Measurements from ENCODE around the gene FCHSD2. TPM values are rescaled to one million over a fixed set of nuclear protein-coding genes. Genes with fewer than 3 reads are reported as not detected.
A peak's percentile ranks its signal among the peaks of the same experiment; 100 is the strongest.
"Not testable (repeated sequence)": the region's sequence is repeated elsewhere in the genome, so short reads cannot be mapped to it uniquely, and the experiment has no call there.

FCHSD2 gene
- total and polyA plus RNA-seq, 3 experiments from 2014 or later: 21.2 to 28.3 (median 28.0) TPM

GRCh38 chr11:72812604-72812966 lies 329.5 kb downstream of the FCHSD2 start:
- peaks cover 35 to 52% (median 43%) of the 10 kb centered on the region in 3 donors for H3K4me1 Mint-ChIP-seq

GRCh38 chr11:72811686-72812085 lies 330.4 kb downstream of the FCHSD2 start:
- Mint-ChIP-seq H3K4me3 (peak overlapping the region in 5 of 7 donors; percentile 32 to 70 (median 33)), H3K36me3 (peaks cover 0 to 46% (median 3%) of the 10 kb centered on the region in 3 donors), H3K27ac (peak overlapping the region in 7 of 8 donors; percentile 54 to 100 (median 81)), H3K4me1 (peaks cover 32 to 44% (median 35%) of the 10 kb centered on the region in 3 donors)
- CTCF ChIA-PET: interaction anchor here (1.5 to 2.8 kb wide), 2 partner anchors 17 to 366 kb away, joined by 4 to 22 read pairs; partner anchors contain the start of gene STARD10
- H3K4me1 ChIP-seq (ENCODE audit: insufficient read depth, low read length): peaks cover 18% of the 10 kb centered on the region
- H3K9me3 ChIP-seq (ENCODE audit: low read length); H3K27me3 ChIP-seq (ENCODE audit: insufficient read depth, low read length, poor library complexity, severe bottlenecking); H3K36me3 ChIP-seq (ENCODE audit: insufficient read depth, low read length); H3K27ac ChIP-seq (ENCODE audit: low read depth, low read length); H3K4me3 ChIP-seq (ENCODE audit: low read length); POLR2A ChIA-PET; H3K9me3 Mint-ChIP-seq; DNase-seq; H3K27me3 Mint-ChIP-seq: not testable (repeated sequence)

More at GRCh38 chr11:72812604-72812966, 329.5 kb downstream of the FCHSD2 start:
- ChIA-PET CTCF (interaction anchor here (0.8 to 2.8 kb wide), 16 partner anchors 9 to 365 kb away, joined by 3 to 22 read pairs (median 6); partner anchors contain the start of genes FCHSD2 and STARD10), POLR2A (interaction anchor here (0.9 to 1.6 kb wide), 3 partner anchors 19 to 87 kb away, joined by 3 to 6 read pairs (median 3); partner anchors contain the start of gene STARD10)
- peak overlapping the region; percentile 96 to 100 (median 99) for H3K4me3 Mint-ChIP-seq
- peak overlapping the region; percentile 99 to 100 (median 100) for H3K27ac Mint-ChIP-seq
- Histone ChIP-seq H3K4me3 (ENCODE audit: low read length) (peak overlapping the region; percentile 95), H3K4me1 (ENCODE audit: insufficient read depth, low read length) (peaks cover 18% of the 10 kb centered on the region), H3K9me3 (ENCODE audit: low read length) (no peaks in the 10 kb centered on the region), H3K36me3 (ENCODE audit: insufficient read depth, low read length) (peaks cover 3% of the 10 kb centered on the region), H3K27me3 (ENCODE audit: insufficient read depth, low read length, poor library complexity, severe bottlenecking) (no peaks in the 10 kb centered on the region), H3K27ac (ENCODE audit: low read depth, low read length) (peak overlapping the region; percentile 99)
- no peak for DNase-seq
- H3K36me3 Mint-ChIP-seq: peaks cover 0 to 52% (median 3%) of the 10 kb centered on the region in 3 donors
- H3K27me3 Mint-ChIP-seq: peaks cover 0 to 2% of the 10 kb centered on the region in 2 donors
- H3K9me3 Mint-ChIP-seq: no peaks in the 10 kb centered on the region

GRCh38 chr11:72808331-72808798 lies 333.8 kb downstream of the FCHSD2 start:
- POLR2A ChIA-PET: no interaction called here
- CTCF ChIA-PET: interaction anchor here (1.5 kb wide), 1 partner anchor 83 kb away, joined by 3 read pairs; no protein-coding TSS in a partner anchor
- H3K27ac Mint-ChIP-seq: peak overlapping the region in 1 of 8 donors; percentile 38

GRCh38 chr11:72807792-72808191 lies 334.3 kb downstream of the FCHSD2 start:
- H3K27ac ChIP-seq (ENCODE audit: low read depth, low read length): no peak overlapping the region
- H3K27me3 ChIP-seq (ENCODE audit: insufficient read depth, low read length, poor library complexity, severe bottlenecking): no peaks in the 10 kb centered on the region
- Mint-ChIP-seq H3K27ac (no peak overlapping the region), H3K9me3 (no peaks in the 10 kb centered on the region), H3K27me3 (no peaks in the 10 kb centered on the region), H3K4me3 (no peak overlapping the region), H3K36me3 (peaks cover 0 to 20% (median 3%) of the 10 kb centered on the region in 3 donors), H3K4me1 (peaks cover 12 to 16% (median 16%) of the 10 kb centered on the region in 3 donors)
- CTCF ChIA-PET: interaction anchor here (1.1 to 1.5 kb wide), 2 partner anchors 26 to 82 kb away, joined by 3 read pairs; no protein-coding TSS in a partner anchor
- peaks cover 5% of the 10 kb centered on the region for H3K4me1 ChIP-seq (ENCODE audit: insufficient read depth, low read length)
- POLR2A ChIA-PET: no interaction called here
- no peaks in the 10 kb centered on the region for H3K36me3 ChIP-seq (ENCODE audit: insufficient read depth, low read length)
- H3K9me3 ChIP-seq (ENCODE audit: low read length): no peaks in the 10 kb centered on the region
- DNase-seq: no peak
- no peak overlapping the region for H3K4me3 ChIP-seq (ENCODE audit: low read length)

More at GRCh38 chr11:72808331-72808798, 333.8 kb downstream of the FCHSD2 start:
- no peak overlapping the region for H3K27ac ChIP-seq (ENCODE audit: low read depth, low read length)
- H3K4me3 ChIP-seq (ENCODE audit: low read length): no peak overlapping the region
- no peaks in the 10 kb centered on the region for H3K27me3 Mint-ChIP-seq
- H3K9me3 ChIP-seq (ENCODE audit: low read length): no peaks in the 10 kb centered on the region
- H3K4me3 Mint-ChIP-seq: no peak overlapping the region
- no peaks in the 10 kb centered on the region for H3K27me3 ChIP-seq (ENCODE audit: insufficient read depth, low read length, poor library complexity, severe bottlenecking)
- peaks cover 18 to 22% (median 21%) of the 10 kb centered on the region in 3 donors for H3K4me1 Mint-ChIP-seq
- H3K9me3 Mint-ChIP-seq: no peaks in the 10 kb centered on the region
- peaks cover 0 to 25% (median 3%) of the 10 kb centered on the region in 3 donors for H3K36me3 Mint-ChIP-seq
- peaks cover 9% of the 10 kb centered on the region for H3K4me1 ChIP-seq (ENCODE audit: insufficient read depth, low read length)
- DNase-seq: no peak
- H3K36me3 ChIP-seq (ENCODE audit: insufficient read depth, low read length): no peaks in the 10 kb centered on the region

- Mint-ChIP-seq H3K9me3 (no peaks in the 10 kb centered on the region), H3K4me3 (no peak overlapping the region), H3K4me1 (peaks cover 8 to 11% (median 10%) of the 10 kb centered on the region in 3 donors), H3K27me3 (no peaks in the 10 kb centered on the region), H3K36me3 (peaks cover 0 to 20% (median 3%) of the 10 kb centered on the region in 3 donors), H3K27ac (no peak overlapping the region)
- no peak for DNase-seq
- H3K9me3 ChIP-seq (ENCODE audit: low read length): no peaks in the 10 kb centered on the region
- ChIA-PET POLR2A (no interaction called here), CTCF (interaction anchor here (1.1 to 1.5 kb wide), 2 partner anchors 27 to 82 kb away, joined by 3 read pairs; no protein-coding TSS in a partner anchor)
- H3K4me3 ChIP-seq (ENCODE audit: low read length): no peak overlapping the region
- no peaks in the 10 kb centered on the region for H3K36me3 ChIP-seq (ENCODE audit: insufficient read depth, low read length)
- no peak overlapping the region for H3K27ac ChIP-seq (ENCODE audit: low read depth, low read length)
- no peaks in the 10 kb centered on the region for H3K4me1 ChIP-seq (ENCODE audit: insufficient read depth, low read length)
- no peaks in the 10 kb centered on the region for H3K27me3 ChIP-seq (ENCODE audit: insufficient read depth, low read length, poor library complexity, severe bottlenecking)
Measured at GRCh38 chr11:72807021-72807693, 335.0 kb downstream of the FCHSD2 start.

- H3K4me3 ChIP-seq (ENCODE audit: low read length); H3K4me3 Mint-ChIP-seq; POLR2A ChIA-PET; H3K9me3 Mint-ChIP-seq; CTCF ChIA-PET; H3K4me1 ChIP-seq (ENCODE audit: insufficient read depth, low read length); H3K9me3 ChIP-seq (ENCODE audit: low read length); H3K36me3 ChIP-seq (ENCODE audit: insufficient read depth, low read length); H3K27me3 ChIP-seq (ENCODE audit: insufficient read depth, low read length, poor library complexity, severe bottlenecking); H3K27ac ChIP-seq (ENCODE audit: low read depth, low read length); H3K27me3 Mint-ChIP-seq: not testable (repeated sequence)
- H3K4me1 Mint-ChIP-seq: peaks cover 3 to 10% (median 6%) of the 10 kb centered on the region in 3 donors
- DNase-seq: peak in 1 of 5 donors; percentile 38
- peaks cover 0 to 20% (median 3%) of the 10 kb centered on the region in 3 donors for H3K36me3 Mint-ChIP-seq
- peak overlapping the region in 2 of 8 donors; percentile 18 to 50 for H3K27ac Mint-ChIP-seq
Measured at GRCh38 chr11:72806378-72806777, 335.7 kb downstream of the FCHSD2 start.

GRCh38 chr11:72805216-72805615 lies 336.9 kb downstream of the FCHSD2 start:
- Histone ChIP-seq H3K4me3 (ENCODE audit: low read length) (no peak overlapping the region), H3K27me3 (ENCODE audit: insufficient read depth, low read length, poor library complexity, severe bottlenecking) (no peaks in the 10 kb centered on the region), H3K36me3 (ENCODE audit: insufficient read depth, low read length) (no peaks in the 10 kb centered on the region), H3K4me1 (ENCODE audit: insufficient read depth, low read length) (no peaks in the 10 kb centered on the region), H3K27ac (ENCODE audit: low read depth, low read length) (no peak overlapping the region), H3K9me3 (ENCODE audit: low read length) (no peaks in the 10 kb centered on the region)
- no peak overlapping the region for H3K4me3 Mint-ChIP-seq
- H3K9me3 Mint-ChIP-seq: no peaks in the 10 kb centered on the region
- ChIA-PET CTCF (no interaction called here), POLR2A (no interaction called here)
- H3K36me3 Mint-ChIP-seq: peaks cover 0 to 14% (median 3%) of the 10 kb centered on the region in 3 donors
- peak overlapping the region in 1 of 8 donors; percentile 66 for H3K27ac Mint-ChIP-seq
- peaks cover 0 to 4% (median 0%) of the 10 kb centered on the region in 3 donors for H3K4me1 Mint-ChIP-seq
- DNase-seq: no peak
- H3K27me3 Mint-ChIP-seq: no peaks in the 10 kb centered on the region

- no peak overlapping the region for H3K4me3 Mint-ChIP-seq
- peaks cover 0 to 4% (median 0%) of the 10 kb centered on the region in 3 donors for H3K4me1 Mint-ChIP-seq
- no peak overlapping the region for H3K4me3 ChIP-seq (ENCODE audit: low read length)
- peak in 1 of 5 donors; percentile 11 for DNase-seq
- H3K4me1 ChIP-seq (ENCODE audit: insufficient read depth, low read length): no peaks in the 10 kb centered on the region
- no peaks in the 10 kb centered on the region for H3K27me3 ChIP-seq (ENCODE audit: insufficient read depth, low read length, poor library complexity, severe bottlenecking)
- CTCF ChIA-PET: interaction anchor here (1.0 to 1.4 kb wide), 3 partner anchors 9 to 29 kb away, joined by 3 to 5 read pairs (median 4); partner anchors contain the start of gene STARD10
- H3K27ac Mint-ChIP-seq: peak overlapping the region in 1 of 8 donors; percentile 46
- H3K36me3 ChIP-seq (ENCODE audit: insufficient read depth, low read length): no peaks in the 10 kb centered on the region
- no peak overlapping the region for H3K27ac ChIP-seq (ENCODE audit: low read depth, low read length)
- no peaks in the 10 kb centered on the region for H3K36me3 Mint-ChIP-seq
- H3K9me3 Mint-ChIP-seq: no peaks in the 10 kb centered on the region
- H3K27me3 Mint-ChIP-seq: no peaks in the 10 kb centered on the region
- POLR2A ChIA-PET: no interaction called here
- no peaks in the 10 kb centered on the region for H3K9me3 ChIP-seq (ENCODE audit: low read length)
Measured at GRCh38 chr11:72802822-72803221, 339.3 kb downstream of the FCHSD2 start.

All from CD8-positive, alpha-beta memory T cell (primary cell).